ENCODE results near the gene GTF2I.
"Not testable (repeated sequence)": the region's sequence is repeated elsewhere in the genome, so short reads cannot be mapped to it uniquely, and the experiment has no call there.

GTF2I gene

DNA sequence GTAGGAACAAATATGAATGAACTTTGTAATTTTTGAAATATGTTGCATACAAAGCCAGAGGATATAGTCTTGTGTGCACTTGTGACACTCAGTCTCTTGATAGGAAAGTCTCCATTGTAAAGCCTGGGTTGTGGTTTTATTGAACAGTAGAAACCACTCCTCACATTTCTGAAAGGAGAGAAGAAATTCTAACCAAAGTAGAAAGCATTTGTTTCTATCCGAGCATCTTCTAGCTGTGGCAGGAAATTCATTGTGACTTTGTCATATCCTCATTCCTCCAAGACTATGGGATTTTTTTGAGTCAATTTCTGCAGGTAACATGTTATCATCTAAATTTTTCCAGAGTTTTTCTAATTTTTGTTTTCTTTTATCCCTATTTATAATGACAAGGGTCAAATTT lies 60.8 kb downstream of the GTF2I start:
- no peak for DNase-seq

DNA sequence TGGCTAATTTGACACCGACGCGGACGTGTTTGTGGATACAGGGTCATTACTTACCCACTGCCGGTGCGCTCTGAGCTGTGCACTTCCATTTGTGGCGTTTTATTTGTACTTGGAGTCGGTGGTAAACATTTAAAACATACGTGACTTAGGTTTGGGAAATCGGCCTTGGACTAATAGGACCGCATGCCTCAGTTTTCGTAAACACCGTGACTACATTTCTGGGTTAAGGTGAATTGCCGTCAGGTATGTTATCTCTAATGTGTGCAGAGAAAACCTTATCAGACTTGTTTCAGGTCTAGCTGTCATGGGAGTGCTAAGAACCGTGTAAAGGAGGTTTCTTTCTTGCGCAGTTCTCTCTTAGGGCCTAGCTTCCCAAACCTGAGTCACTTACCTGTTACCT lies 64.6 kb downstream of the GTF2I start:
- DNase-seq, result no peak

DNA sequence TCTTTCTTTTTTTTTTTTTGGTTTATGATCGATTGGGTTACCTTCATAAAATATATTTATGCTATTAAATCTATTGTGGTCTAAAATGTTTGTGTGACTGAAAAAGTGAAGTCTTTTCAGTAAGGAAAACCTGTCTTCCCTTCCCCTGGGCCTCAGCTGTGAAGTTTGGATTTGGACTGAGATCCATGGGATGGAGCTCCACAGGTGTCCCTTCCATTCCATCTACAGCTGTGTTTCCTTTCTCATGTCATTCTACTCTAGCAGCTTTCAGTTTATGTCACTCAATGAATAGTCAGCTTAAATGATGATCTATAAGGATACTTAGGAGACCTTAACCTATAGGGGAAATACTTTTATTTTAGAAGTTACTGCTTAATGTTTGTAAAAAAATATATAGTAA lies 68.3 kb downstream of the GTF2I start:
- no peak for DNase-seq

DNA sequence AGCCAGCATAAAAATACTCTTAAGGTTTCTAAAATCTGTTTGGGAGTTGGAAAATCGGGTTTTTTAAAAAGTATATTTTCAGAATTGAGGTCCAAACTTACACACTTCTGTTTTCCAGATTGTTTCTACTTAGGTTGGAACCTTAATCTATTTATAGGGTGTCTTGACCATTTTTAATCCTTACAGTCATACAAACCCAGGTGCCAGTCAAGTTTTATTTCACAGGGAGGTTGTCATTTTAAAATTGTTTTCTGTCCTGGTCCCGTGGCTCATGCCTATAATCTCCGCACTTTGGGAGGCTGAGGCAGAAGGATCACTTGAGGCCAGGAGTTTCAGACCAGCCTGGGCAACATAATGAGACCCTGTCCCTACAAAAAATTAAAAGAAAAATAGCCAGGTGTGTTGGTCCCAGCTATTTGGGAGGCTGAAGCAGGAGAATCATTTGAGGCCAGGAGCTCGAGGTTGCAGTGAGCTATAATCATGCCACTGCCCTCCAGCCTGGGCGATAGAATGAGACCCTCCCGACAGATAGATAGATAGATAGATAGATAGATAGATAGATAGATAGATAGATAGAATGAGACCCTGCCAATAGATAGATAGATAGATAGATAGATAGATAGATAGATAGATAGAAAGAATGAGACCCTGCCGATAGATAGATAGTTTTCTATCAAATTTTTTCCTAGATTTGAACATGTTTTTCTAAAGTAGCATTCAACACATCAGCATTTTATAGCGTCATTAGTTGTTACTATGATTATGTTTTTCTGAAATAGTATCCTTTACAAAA lies 69.0 kb downstream of the GTF2I start:
- DNase-seq, result no peak

DNA sequence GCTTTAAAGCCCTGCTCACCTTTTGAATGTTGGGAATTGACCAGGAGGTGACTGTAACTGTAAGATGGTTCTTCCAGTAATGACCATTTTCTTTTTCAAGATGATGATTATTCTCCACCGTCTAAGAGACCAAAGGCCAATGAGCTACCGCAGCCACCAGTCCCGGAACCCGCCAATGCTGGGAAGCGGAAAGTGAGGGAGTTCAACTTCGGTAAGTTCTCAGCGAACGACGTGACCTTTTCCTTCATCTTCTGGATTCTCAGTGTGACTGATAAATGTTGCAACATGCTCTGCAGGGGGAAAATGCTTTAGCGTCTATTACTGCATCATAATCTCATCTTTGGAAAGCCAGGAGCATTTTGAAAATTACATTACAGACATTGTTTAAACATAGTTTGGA lies 71.2 kb downstream of the GTF2I start:
- not testable (repeated sequence) for DNase-seq

DNA sequence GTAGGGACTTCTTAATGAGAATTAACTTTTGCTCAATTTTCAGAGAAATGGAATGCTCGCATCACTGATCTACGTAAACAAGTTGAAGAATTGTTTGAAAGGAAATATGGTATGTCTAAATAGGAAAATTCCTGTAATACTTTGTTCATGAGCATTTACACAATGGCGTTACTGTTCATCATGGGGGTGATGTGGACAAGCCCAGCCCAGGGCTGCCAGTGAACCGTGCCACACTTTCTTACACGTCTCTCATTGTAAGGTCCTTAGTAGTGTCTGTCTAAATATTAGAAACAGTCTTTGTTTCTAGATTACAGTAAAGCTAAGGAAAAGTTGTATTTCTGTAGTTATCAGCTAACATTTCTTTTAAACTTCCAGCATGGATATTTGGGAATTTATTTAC lies 72.7 kb downstream of the GTF2I start:
- not testable (repeated sequence) for DNase-seq

DNA sequence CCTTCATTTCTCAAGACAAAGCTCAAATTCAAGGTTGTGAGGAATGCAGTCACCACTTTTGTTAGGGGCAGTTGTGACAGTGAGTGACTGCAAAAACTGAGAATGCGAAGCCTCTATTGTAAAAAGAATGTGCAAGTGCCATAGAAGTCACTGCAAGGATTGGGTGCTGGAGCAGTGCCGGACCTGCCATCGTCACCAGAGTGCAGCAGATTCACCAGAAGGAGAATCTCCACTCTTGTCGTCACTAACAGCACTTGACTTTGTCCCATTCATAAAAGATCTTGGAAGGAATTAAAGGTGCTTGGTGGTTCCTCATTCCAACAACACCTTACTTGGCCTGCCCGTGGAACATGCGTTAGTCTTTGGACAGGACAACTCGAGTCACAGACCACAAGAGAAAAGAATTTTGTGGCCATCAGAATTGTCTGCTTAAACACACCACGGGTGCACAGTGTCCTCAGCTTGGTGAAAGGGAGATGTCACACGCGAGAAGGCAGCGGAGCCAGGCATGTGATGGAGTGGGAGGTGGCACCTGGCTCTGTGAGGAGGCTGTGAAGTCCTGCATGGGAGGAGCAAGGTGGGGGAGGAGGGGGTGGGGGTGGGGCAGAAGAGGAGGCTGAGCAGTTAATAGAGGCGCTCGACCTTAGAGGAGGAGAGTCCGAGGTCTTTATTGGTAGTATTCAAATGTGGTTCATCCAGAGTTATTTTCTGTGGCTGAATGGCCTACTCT lies 82.6 kb downstream of the GTF2I start:
- not testable (repeated sequence) for DNase-seq

DNA sequence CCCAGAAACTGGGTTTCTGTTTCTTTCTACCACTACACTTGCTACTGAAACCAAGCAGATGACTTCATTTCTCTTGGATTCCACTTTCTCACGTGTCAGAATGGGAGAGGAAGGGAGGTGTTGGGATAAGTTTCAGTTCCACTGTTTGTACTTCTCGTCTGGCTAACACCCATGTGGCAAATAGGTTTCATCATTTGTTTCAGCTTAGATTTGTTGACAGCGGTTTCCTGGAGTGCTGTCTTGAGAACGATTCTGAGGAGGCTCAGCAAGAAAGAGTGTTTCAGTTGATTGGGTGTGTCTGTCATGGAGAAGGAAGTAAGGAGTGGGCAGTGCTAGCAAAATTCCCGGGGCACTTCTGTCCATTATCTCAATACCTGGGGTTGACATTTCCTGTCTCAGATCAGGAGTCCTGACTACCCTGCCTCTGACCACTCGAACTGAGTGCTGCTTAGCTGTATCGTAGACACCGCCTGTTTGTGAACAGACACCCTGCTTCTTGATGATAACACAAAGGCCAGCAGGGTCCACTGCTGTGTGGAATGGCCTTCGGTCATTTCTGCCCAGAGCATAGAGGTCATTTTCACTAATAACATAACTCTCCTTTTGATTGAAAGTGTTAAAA lies 86.5 kb downstream of the GTF2I start:
- not testable (repeated sequence) for DNase-seq

DNA sequence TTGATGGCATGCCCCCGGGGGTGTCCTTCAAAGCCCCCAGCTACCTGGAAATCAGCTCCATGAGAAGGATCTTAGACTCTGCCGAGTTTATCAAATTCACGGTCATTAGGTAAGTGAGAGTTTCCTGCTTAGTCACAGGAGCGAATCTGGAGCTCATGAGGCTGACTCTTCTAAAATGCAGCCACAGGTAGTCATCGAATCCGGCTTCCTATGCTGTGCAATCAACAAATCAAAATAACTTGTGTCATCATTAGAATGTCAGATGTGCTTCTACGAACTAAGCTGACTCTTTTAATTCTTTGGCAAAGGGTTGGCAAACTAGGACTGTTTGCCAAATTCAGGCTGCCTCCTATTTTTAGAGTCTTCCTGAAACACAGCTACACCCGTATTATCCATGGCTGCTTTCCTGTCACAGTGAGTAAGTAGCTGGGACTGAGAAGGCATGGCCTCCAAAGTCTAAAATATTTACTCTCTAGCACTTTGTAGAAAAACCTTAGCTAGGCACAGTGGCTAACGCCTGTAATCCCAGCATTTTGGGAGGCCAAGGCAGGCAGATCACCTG lies 96.5 kb downstream of the GTF2I start:
- DNase-seq, result not testable (repeated sequence)

DNA sequence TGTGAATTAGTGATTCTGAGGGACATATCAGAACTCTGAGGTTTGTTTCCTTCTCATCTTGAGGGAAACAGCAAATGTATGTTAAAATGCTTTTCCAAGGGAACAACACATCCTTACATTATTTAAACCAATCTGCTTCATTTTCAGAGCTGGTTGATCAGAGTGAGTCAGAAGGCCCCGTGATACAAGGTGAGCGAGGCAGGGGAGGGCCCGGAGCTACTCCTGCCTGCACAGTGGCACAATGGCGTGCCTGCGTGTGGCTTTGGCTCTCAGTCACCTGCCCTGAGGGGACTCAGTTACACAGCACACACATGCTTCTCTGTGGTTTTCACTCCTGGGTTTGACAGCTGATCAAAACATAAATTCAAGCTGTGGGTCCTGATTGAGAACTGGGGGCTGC lies 99.2 kb downstream of the GTF2I start:
- DNase-seq, result not testable (repeated sequence)

DNA sequence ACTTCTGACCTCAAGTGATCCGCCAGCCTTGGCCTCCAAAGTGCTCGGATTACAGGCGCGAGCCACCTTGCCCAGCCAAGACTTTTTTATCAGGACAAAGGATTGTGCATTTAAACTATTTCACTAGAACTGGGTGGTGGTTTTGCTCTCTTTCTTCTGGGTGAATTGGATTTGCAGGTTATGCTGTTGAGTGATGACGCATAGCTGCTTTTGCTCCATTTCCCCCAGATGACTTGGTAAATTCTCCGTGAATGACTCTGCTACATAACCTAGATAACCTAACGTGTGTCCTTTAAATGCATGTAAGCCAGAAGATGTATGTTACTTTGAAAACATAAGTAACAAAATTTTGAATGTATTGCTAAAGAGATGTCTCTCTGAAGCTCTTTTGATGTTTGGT lies 100.8 kb downstream of the GTF2I start:
- DNase-seq, result not testable (repeated sequence)

DNA sequence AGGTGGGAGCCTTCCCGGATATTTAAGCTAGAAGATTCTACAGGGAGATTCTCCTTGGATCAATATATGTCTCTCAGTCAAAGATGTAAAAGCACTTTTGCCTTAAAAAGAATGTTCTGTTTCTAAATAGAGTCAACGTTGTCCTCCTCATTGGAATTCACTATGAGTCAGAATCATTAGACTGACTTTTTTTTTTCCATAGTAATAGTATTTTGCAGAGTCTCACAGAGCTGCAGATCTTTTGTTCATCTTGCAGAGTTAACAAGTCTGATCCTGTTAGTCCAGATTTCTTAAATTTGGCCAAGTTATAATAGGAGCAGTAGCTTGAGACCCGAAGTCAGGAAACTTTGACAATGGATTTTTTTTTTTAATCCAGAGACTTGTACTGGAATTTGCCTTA lies 101.5 kb downstream of the GTF2I start:
- not testable (repeated sequence) for DNase-seq

DNA sequence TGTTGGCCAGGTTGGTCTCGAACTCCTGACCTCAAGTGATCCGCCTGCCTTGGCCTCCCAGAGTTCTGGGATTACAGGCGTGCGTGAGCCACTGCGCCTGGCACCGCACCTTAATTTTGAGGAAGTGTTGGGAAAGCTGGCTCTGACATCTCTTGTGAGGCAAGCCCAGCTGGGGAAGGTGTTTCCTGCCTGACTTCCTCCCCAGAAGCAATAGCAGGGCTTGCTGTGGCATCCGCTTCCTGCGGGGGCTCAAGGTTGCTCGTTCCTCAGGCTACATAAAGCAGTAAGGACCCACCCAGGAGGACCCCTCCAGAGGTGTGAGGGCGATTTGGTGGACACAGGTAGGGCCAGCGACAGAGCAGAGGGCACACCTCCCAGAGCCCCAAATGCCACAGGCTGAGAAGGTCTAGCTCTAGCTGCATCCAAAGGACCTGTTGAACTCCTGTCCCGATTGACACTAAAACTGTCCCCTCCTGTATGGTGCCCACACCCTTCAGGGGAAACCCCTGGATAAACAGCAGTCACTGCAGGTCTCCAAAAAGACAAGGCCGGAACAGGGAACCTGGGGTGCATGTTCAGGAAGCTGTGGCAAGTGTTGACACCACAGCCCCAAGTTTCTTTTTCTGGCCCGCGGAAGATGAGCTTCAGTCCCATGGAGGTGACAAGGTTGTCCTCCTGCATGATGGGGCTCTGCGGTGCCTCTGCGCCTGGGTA lies 107.8 kb downstream of the GTF2I start:
- DNase-seq, result not testable (repeated sequence)

DNA sequence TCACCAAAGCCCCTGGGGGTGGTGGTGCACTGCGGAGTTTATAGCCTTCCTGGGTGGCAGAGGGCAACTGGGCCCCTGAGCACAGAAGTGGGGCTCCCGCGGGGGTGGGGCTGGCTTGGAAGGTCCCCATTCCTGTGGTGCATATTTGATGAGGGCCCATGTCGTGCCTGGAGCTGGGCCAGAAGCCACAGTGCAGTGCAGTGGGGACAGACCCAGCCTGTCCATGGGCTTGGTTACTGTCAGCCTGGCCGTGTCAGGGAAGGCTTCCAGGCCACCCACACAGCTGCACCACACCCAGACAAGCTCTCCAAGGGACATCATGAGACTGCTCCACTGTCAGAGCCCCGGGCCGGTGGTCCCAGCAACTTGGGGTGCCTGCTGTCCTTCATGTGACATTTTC lies 109.0 kb downstream of the GTF2I start:
- DNase-seq, result not testable (repeated sequence)

DNA sequence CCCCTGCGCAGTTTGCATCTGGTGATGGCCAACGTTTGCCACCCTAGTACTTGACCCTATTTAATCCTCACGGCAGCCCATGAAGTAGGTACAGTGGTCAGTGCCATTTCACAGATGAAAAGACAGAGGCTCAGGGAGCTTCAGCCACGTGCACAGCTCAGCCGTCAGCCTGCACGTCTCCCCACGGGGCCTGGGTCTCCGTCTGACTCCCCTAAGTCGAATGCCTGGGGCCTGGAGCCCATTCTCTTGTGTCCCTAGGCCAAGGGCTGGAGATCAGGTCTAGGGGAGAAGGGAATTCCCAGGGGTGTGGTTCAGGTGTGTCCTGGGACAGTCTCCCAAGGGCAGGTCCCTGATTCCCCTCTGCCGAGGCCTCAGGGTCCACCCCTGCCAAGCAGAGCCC lies 109.5 kb downstream of the GTF2I start:
- DNase-seq, result peak in 1 of 2 experiments; percentile 15

DNA sequence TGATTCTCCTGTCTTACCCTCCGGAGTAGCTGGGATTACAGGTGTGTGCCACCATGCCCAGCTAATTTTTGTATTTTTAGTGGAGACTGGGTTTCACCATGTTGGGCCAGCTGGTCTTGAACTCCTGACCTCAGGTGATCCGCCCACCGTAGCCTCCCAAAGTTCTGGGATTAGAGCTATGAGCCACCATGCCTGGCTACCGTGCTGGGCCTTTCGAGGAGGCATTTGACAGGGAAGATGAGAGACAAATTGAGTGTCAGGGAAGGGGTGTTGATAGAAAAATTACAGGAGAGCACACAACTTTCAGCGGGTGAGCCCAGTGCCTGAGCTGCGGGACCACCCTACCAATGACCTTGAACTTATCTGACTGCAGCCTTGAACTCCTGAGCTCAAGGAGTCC lies 112.5 kb downstream of the GTF2I start:
- not testable (repeated sequence) for DNase-seq

DNA sequence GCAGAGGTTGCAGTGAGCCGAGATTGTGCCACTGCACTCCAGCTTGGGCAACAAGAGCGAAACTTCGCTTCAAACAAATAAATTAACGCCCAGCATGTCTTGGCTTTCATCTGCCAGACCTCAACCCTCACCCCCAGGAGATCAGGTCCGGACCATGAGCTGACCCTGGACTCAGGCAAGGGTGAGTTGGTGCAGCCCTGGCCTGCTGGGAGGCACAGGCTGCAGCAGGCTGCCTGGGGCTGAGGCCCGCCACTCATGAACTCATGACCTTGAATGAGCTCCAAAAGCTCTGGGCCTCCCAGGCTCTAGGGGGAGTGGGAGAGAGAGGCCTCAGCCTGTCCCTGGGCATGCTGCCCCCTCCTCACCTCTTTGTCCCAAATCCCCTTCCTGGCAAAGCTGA lies 114.6 kb downstream of the GTF2I start:
- DNase-seq, result not testable (repeated sequence)

DNA sequence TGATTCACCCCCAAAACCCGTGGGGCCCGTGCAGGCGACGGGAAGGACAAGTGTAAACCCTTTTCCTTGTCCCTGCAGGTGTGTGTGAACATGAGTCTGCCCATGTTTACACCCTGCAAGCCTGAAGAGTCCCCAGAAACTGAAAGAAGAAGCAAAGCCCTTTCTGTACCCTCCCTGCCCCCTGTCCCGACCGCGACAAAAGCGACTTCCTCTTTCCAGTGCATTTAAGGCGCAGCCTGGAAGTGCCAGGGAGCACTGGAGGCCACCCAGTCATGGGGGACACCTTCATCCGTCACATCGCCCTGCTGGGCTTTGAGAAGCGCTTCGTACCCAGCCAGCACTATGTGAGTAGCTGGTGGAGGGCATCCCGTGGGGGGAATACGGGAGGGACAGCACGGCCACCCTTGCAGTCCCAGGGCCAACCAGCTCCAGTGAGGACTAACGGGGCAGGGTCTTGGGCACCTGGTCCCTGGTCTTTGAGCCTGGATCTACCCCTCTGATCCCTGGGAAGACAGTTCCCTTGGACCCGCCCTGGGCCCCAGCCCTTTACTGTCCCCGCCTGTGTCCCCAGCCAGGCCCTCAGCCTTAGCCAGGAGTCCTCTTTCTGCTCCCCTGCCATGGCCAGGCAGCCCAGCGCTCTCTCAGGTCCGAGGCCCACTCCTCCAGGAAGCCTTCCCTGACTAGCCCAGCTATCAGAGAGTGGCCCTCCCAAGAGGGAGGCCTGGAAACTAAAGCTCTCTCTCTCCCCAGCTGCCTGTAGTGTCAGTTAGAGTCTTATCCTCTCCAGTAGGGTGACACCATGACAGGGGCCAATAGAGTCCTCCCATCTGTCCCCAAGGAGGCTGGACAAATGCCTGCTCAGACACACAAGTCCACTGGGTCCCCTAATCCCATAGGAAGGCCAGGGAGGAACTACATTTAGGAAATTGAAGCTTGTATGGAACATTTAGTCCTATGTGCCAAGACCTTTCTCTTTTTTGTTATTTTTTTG lies 116.5 kb downstream of the GTF2I start, which contains the start of gene NCF1:
NCF1 (plus strand) TSS at position 252 of the 991 bp plus-strand sequence; CDS start at position 273, 21 bp downstream.
- DNase-seq, result not testable (repeated sequence)

DNA sequence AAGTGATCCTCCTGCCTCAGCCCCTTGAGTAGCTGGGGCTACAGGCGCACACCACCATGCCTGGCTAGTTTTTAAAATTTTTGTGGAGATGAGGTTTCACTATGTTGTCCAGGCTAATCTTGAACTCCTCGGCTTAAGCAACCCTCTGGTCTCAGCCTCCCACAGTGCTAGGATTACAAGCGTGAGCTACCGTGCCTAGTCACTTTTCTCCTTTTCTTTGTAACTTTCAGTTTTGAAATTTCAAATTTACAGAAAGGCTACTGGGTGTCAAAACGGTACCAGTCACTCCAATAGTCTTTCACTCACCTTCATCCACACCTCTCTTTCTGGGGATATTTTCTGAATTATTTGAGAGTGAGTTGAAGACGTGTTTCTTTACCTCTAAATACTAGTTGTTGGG lies 117.6 kb downstream of the GTF2I start:
- DNase-seq, result not testable (repeated sequence)

DNA sequence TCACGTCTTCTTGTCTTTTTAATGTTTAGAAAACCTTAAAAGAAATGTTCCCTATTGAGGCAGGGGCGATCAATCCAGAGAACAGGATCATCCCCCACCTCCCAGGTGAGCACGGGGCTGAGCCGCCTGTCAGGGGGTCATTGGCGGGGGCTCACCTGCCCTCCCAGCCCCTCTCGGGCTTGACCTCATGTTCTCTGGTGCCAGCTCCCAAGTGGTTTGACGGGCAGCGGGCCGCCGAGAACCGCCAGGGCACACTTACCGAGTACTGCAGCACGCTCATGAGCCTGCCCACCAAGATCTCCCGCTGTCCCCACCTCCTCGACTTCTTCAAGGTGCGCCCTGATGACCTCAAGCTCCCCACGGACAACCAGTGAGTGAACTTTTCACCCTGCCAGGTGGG lies 121.5 kb downstream of the GTF2I start:
- not testable (repeated sequence) for DNase-seq

DNA sequence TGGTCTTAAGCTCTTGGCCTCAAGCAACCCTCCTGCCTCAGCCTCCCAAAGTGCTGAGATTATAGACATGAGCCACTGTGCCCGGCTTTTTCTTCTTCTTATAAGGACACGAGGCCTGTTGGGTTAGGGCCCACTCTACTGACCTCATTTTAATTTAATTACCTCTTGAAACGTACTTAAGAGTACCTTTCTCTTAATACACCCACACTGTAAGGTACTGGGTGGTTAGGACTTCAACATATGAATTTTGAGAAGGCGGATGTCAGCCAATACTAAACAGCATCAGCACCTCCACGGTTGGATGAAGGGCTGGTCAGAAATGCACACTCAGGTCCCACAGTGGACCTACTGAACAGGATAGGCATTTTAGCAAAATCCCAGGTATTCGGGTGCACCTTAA lies 124.2 kb downstream of the GTF2I start:
- not testable (repeated sequence) for DNase-seq

All from activated T-cell treated with anti-CD3 and anti-CD28 coated beads, Interleukin-2, amount 50 U/mL, for 48 hours (primary cell).